Activated CD4-positive, alpha-beta T cell treated with anti-CD3 and anti-CD28 coated beads for 48 hours (primary cell): ENCODE results near the gene LRRIQ1.

Experiments used
- DNase-seq: peaks from one replicate; pipeline ENCODE4 v3.0.0-alpha.2; 2020

The LRRIQ1 gene

DNA sequence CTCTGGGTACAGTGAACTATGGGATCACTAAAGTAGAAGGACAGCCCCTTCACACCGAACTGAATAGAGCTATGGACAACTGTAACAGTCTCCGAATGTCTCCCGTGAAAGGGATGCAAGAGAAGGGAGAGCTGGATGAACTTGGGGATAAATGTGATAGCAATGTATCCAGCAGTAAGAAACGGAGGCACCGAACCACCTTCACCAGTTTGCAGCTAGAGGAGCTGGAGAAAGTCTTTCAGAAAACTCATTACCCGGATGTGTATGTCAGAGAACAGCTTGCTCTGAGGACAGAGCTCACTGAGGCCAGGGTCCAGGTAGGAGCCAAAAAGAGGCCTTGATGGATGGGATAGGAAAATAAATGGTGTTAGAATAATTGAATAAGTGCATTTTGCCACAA lies 247.4 kb downstream of the LRRIQ1 start:
- DNase-seq, result no peak
